HCT116 (cell line): ENCODE results near the gene SPEN. TPM values are rescaled to one million over a fixed set of nuclear protein-coding genes. Genes with fewer than 3 reads are reported as not detected.

ENCODE experiments used
- ATAC-seq: fragments of 200-7000 bp; cut with Tn5 transposase; 2 replicates; pipeline ENCODE4 v1.9.1; 2020; ENCODE audit warnings: mild to moderate bottlenecking, moderate library complexity
- BruUV-seq: library from RNA; stranded (reverse); fragments of 400-500 nt; replicated peaks from 2 replicates; lab custom pipeline; 2021; lab: Mats Ljungman, UMichigan
- CTCF ChIA-PET: fragments of 300-600 bp; sonication (Branson Sonifier 250); formaldehyde crosslinking; loops from one replicate; lab custom pipeline; 2021; ENCODE audit warnings: antibody characterized with exemption; lab: Charles Lee
- POLR2A ChIA-PET: fragments of 300-600, 350-600 bp; sonication (Branson Sonifier 250); formaldehyde crosslinking; loops from one replicate; lab custom pipeline; 2021; ENCODE audit warnings: antibody characterized with exemption; lab: Charles Lee
- RAD21 ChIA-PET, 2 experiments: fragments of 300-600 bp; sonication (Branson Sonifier 250); formaldehyde crosslinking; loops; one replicate each; lab custom pipeline; 2023; ENCODE audit warnings: low total read pairs in 2 of 2; ENCODE audit not compliant: uncharacterized antibody in 2 of 2, unreplicated experiment in 2 of 2, low non-redundant PET in 1 of 2; lab: Charles Lee
- DNase-seq: peaks from one replicate; pipeline ENCODE4 v3.0.0-alpha.2; 2010; ENCODE audit warnings: low read depth, low spot score
- H2AFZ ChIP-seq: fragments of 200-600 bp; shearing (Covaris generic), sonication (generic); 2 replicates; pipeline ENCODE4 v1.6.1; 2017; ENCODE audit warnings: low read depth, mixed run types, mixed read lengths, antibody characterized with exemption, low read length; ENCODE audit not compliant: poor library complexity, severe bottlenecking
- H3K27ac ChIP-seq: 2 replicates; pipeline ENCODE4 v1.5.1; 2012; ENCODE audit warnings: low read depth, low read length
- H3K27me3 ChIP-seq: fragments of 200-600 bp; sonication (generic); 2 replicates; pipeline ENCODE4 v1.6.1; 2016; ENCODE audit warnings: mixed run types, low read length, mixed read lengths; ENCODE audit not compliant: insufficient read depth
- H3K36me3 ChIP-seq, 2 experiments: fragments of 200-500 bp in 1 of 2; fragments of 200-600 bp in 1 of 2; sonication (Bioruptor generic) in 1 of 2; sonication (generic) in 1 of 2; 2 replicates each; pipeline versions ENCODE4 v1.5.1 to v1.6.1; 2014 to 2016; ENCODE audit warnings: low read length in 2 of 2, inconsistent platforms in 1 of 2, mixed read lengths in 1 of 2, mixed run types in 1 of 2; ENCODE audit not compliant: insufficient read depth in 2 of 2, control insufficient read depth in 1 of 2
- H3K4me1 ChIP-seq, 2 experiments: fragments of 200-600 bp in 1 of 2; sonication (generic) in 1 of 2; 2 replicates each; pipeline versions ENCODE4 v1.5.1 to v1.6.1; 2012 to 2017; ENCODE audit warnings: low read length in 2 of 2, inconsistent platforms in 1 of 2, mild to moderate bottlenecking in 1 of 2, mixed read lengths in 1 of 2, mixed run types in 1 of 2, moderate library complexity in 1 of 2; ENCODE audit not compliant: insufficient read depth in 2 of 2, control insufficient read depth in 1 of 2
- H3K4me2 ChIP-seq: fragments of 200-600 bp; sonication (generic); 2 replicates; pipeline ENCODE4 v1.6.1; 2017; ENCODE audit warnings: mixed run types, low read length, mixed read lengths
- H3K4me3 ChIP-seq, 2 experiments: fragments of 200-600 bp in 1 of 2; sonication (generic) in 1 of 2; replicated peaks in 1 of 2; 2 replicates each; pipeline ENCODE4 v1.5.1; 2011 to 2016; ENCODE audit warnings: low read length in 2 of 2, control low read depth in 1 of 2, low read depth in 1 of 2, mild to moderate bottlenecking in 1 of 2, mixed read lengths in 1 of 2, mixed run types in 1 of 2
- H3K79me2 ChIP-seq: fragments of 200-600 bp; sonication (generic); 2 replicates; pipeline ENCODE4 v1.6.1; 2017; ENCODE audit warnings: mild to moderate bottlenecking, mixed run types, low read length, moderate library complexity, mixed read lengths; ENCODE audit not compliant: insufficient read depth
- H3K9ac ChIP-seq: fragments of 200-600 bp; sonication (generic); 2 replicates; pipeline ENCODE4 v1.6.1; 2016; ENCODE audit warnings: low read length, mixed read lengths
- H3K9me2 ChIP-seq: fragments of 200-600 bp; sonication (generic), shearing (Covaris generic); 2 replicates; pipeline ENCODE4 v1.6.1; 2017; ENCODE audit warnings: mixed run types, mild to moderate bottlenecking, moderate library complexity; ENCODE audit not compliant: insufficient read depth
- H3K9me3 ChIP-seq, 2 experiments: fragments of 200-500 bp in 1 of 2; fragments of 200-600 bp in 1 of 2; sonication (Bioruptor generic) in 1 of 2; sonication (generic) in 1 of 2; 2 replicates each; pipeline ENCODE4 v1.6.1; 2014 to 2017; ENCODE audit warnings: low read length in 2 of 2, mixed read lengths in 2 of 2, inconsistent platforms in 1 of 2, low read depth in 1 of 2, mild to moderate bottlenecking in 1 of 2, mixed run types in 1 of 2, moderate library complexity in 1 of 2; ENCODE audit not compliant: control insufficient read depth in 1 of 2, insufficient read depth in 1 of 2
- H4K20me1 ChIP-seq: fragments of 200-600 bp; sonication (generic), shearing (Covaris generic); 2 replicates; pipeline ENCODE4 v1.6.1; 2017; ENCODE audit warnings: mixed run types, mild to moderate bottlenecking, moderate library complexity; ENCODE audit not compliant: insufficient read depth
- CEBPB ChIP-seq: IDR thresholded peaks from 2 replicates; pipeline ENCODE4 v1.6.1; 2012; ENCODE audit warnings: low read depth
- ELF1 ChIP-seq: IDR thresholded peaks from 2 replicates; pipeline ENCODE4 v1.6.1; 2012; ENCODE audit warnings: low read depth, borderline replicate concordance
- EZH2 ChIP-seq: fragments of 200-600 bp; sonication (generic); IDR thresholded peaks from 2 replicates; pipeline ENCODE4 v1.6.1; 2017; ENCODE audit warnings: antibody characterized with exemption, mixed run types
- FOSL1 ChIP-seq: IDR thresholded peaks from 2 replicates; pipeline ENCODE4 v1.6.1; 2012; ENCODE audit warnings: low read depth
- JUND ChIP-seq: IDR thresholded peaks from 2 replicates; pipeline ENCODE4 v1.6.1; 2012
- POLR2A ChIP-seq: IDR thresholded peaks from 2 replicates; pipeline ENCODE4 v1.7.0; 2011; ENCODE audit warnings: borderline replicate concordance; ENCODE audit not compliant: insufficient read depth, insufficient read length; ENCODE audit errors: extremely low read depth
- RAD21 ChIP-seq: IDR thresholded peaks from 2 replicates; pipeline ENCODE4 v1.6.1; 2012; ENCODE audit warnings: low read depth, mild to moderate bottlenecking
- REST ChIP-seq: IDR thresholded peaks from 2 replicates; pipeline ENCODE4 v1.6.1; 2012; ENCODE audit warnings: low read depth
- SIN3A ChIP-seq: IDR thresholded peaks from 2 replicates; pipeline ENCODE4 v1.6.1; 2012; ENCODE audit warnings: low read depth
- TCF7L2 ChIP-seq: IDR thresholded peaks from 2 replicates; pipeline ENCODE4 v1.7.0; 2011; ENCODE audit warnings: borderline replicate concordance, inconsistent platforms; ENCODE audit not compliant: insufficient read depth, insufficient read length; ENCODE audit errors: extremely low read depth
- YY1 ChIP-seq: IDR thresholded peaks from 2 replicates; pipeline ENCODE4 v1.6.1; 2011; ENCODE audit warnings: low read length, low read depth, moderate library complexity, mild to moderate bottlenecking; ENCODE audit not compliant: insufficient replicate concordance; ENCODE audit errors: extremely low read depth
- ZBTB33 ChIP-seq: IDR thresholded peaks from 2 replicates; pipeline ENCODE4 v1.6.1; 2011; ENCODE audit warnings: mild to moderate bottlenecking, low read length, moderate library complexity; ENCODE audit not compliant: insufficient replicate concordance; ENCODE audit errors: extremely low read depth
- ZFX ChIP-seq: fragments of 450-650 bp; IDR thresholded peaks from 2 replicates; pipeline ENCODE4 v1.6.1; 2017
- intact Hi-C: fragments of 100-400 bp; cut with micrococcal nuclease; formaldehyde crosslinking; loops from 2 replicates; pipeline ENCODE4 v1.10.0; 2022
- total RNA-seq: library from RNA; stranded (reverse); gene quantifications from one replicate; pipeline ENCODE4 v1.2.1, GENCODE V29; 2021; ENCODE audit not compliant: unreplicated experiment

Gene SPEN
- total RNA-seq, 1 experiment from 2014 or later = 58.6 TPM

- Histone ChIP-seq H3K9me2 (no peaks in the 10 kb centered on the region), H3K4me3 (no peak overlapping the region), H3K79me2 (no peaks in the 10 kb centered on the region), H4K20me1 (no peaks in the 10 kb centered on the region), H3K9me3 (no peaks in the 10 kb centered on the region), H3K27me3 (no peaks in the 10 kb centered on the region), H3K27ac (no peak overlapping the region), H3K4me1 (peaks cover 10 to 23% of the 10 kb centered on the region in 2 experiments), H3K9ac (no peak overlapping the region), H3K36me3 (no peaks in the 10 kb centered on the region), H2AFZ (no peak overlapping the region), H3K4me2 (no peak overlapping the region)
- DNase-seq (no peak), ATAC-seq (no peak)
- RAD21 ChIA-PET = interaction anchor here in 1 of 2 experiments (0.6 kb wide), 1 partner anchor 163 kb away, joined by 3 read pairs; no protein-coding TSS in a partner anchor
- TF ChIP-seq TCF7L2 (no peak), SIN3A (no peak), REST (no peak), ZFX (no peak), YY1 (no peak), JUND (no peak), EZH2 (no peak), ZBTB33 (no peak), ELF1 (no peak), FOSL1 (no peak), CEBPB (no peak), RAD21 (no peak), POLR2A (no peak)
- intact Hi-C loops = no loop called here
- POLR2A ChIA-PET = no interaction called here
- CTCF ChIA-PET = no interaction called here
- no TSS peak for BruUV-seq
Measured at GRCh38 chr1:15988856-15989736, 141.6 kb downstream of the SPEN start.
